ENCODE measurements around the gene TMEM30B.

TMEM30B gene

GRCh38 chr14:61281186-61281947 is at the start of gene TMEM30B:
Gene TMEM30B (minus strand): TSS chr14:61281338. CDS start chr14:61281147, 191 bp downstream.
- no peak for TF ChIP-seq CTCF (IDR thresholded peaks at IDR 0.05; ENCODE audit: borderline replicate concordance, control extremely low read depth, extremely low read depth, insufficient read depth, missing control alignments)
- in situ Hi-C loops (cut with MboI; ENCODE audit: low sequenced_read_pairs, unreplicated experiment), result loop anchor here (10.0 to 25.0 kb wide), 2 partner anchors 173 to 556 kb away; no protein-coding TSS in a partner anchor
- DNase-seq (ENCODE audit: low spot score), result peak; percentile 27

GRCh38 chr14:61330511-61330910 is 49.4 kb upstream of the TMEM30B start:
- no peak for TF ChIP-seq CTCF (IDR thresholded peaks at IDR 0.05; ENCODE audit: borderline replicate concordance, control extremely low read depth, extremely low read depth, insufficient read depth, missing control alignments)
- in situ Hi-C loops (cut with MboI; ENCODE audit: low sequenced_read_pairs, unreplicated experiment), result no loop called here
- DNase-seq (ENCODE audit: low spot score), result peak; percentile 35

GRCh38 chr14:61329478-61330051 is 48.4 kb upstream of the TMEM30B start:
- DNase-seq (ENCODE audit: low spot score), result peak; percentile 31
- in situ Hi-C loops (cut with MboI; ENCODE audit: low sequenced_read_pairs, unreplicated experiment), result loop anchor here (10.0 kb wide), 1 partner anchor 105 kb away; no protein-coding TSS in a partner anchor

GRCh38 chr14:61328626-61329262 is 47.6 kb upstream of the TMEM30B start:
- in situ Hi-C loops (cut with MboI; ENCODE audit: low sequenced_read_pairs, unreplicated experiment), result loop anchor here (10.0 kb wide), 1 partner anchor 106 kb away; no protein-coding TSS in a partner anchor
- DNase-seq (ENCODE audit: low spot score), result no peak
- no peak for TF ChIP-seq CTCF (IDR thresholded peaks at IDR 0.05; ENCODE audit: borderline replicate concordance, control extremely low read depth, extremely low read depth, insufficient read depth, missing control alignments)

More at GRCh38 chr14:61329478-61330051, 48.4 kb upstream of the TMEM30B start:
- no peak for TF ChIP-seq CTCF (IDR thresholded peaks at IDR 0.05; ENCODE audit: borderline replicate concordance, control extremely low read depth, extremely low read depth, insufficient read depth, missing control alignments)

GRCh38 chr14:61326847-61327246 is 45.7 kb upstream of the TMEM30B start:
- in situ Hi-C loops (cut with MboI; ENCODE audit: low sequenced_read_pairs, unreplicated experiment), result loop anchor here (10.0 kb wide), 1 partner anchor 108 kb away; no protein-coding TSS in a partner anchor
- no peak for TF ChIP-seq CTCF (IDR thresholded peaks at IDR 0.05; ENCODE audit: borderline replicate concordance, control extremely low read depth, extremely low read depth, insufficient read depth, missing control alignments)
- DNase-seq (ENCODE audit: low spot score), result no peak

GRCh38 chr14:61326146-61326545 is 45.0 kb upstream of the TMEM30B start:
- TF ChIP-seq CTCF (IDR thresholded peaks at IDR 0.05; ENCODE audit: borderline replicate concordance, control extremely low read depth, extremely low read depth, insufficient read depth, missing control alignments), result no peak
- in situ Hi-C loops (cut with MboI; ENCODE audit: low sequenced_read_pairs, unreplicated experiment), result loop anchor here (10.0 kb wide), 1 partner anchor 109 kb away; no protein-coding TSS in a partner anchor
- DNase-seq (ENCODE audit: low spot score), result no peak
